NCI-H2029 (cell line): ENCODE results near the gene LIN9.
"Not testable (repeated sequence)": the region's sequence is repeated elsewhere in the genome, so short reads cannot be mapped to it uniquely, and the experiment has no call there.

Source experiments
- DNase-seq: peaks from one replicate; lab custom pipeline; 2025; lab: John Stamatoyannopoulos, UW

LIN9 gene

GRCh38 chr1:226274138-226274537 lies 34.8 kb downstream of the LIN9 start:
- no peak for DNase-seq

GRCh38 chr1:226272233-226272902 lies 36.6 kb downstream of the LIN9 start:
- DNase-seq = not testable (repeated sequence)

GRCh38 chr1:226268421-226269124 lies 40.4 kb downstream of the LIN9 start:
- no peak for DNase-seq

- no peak for DNase-seq
These were observed 47.1 kb downstream of the LIN9 start for GRCh38 chr1:226261818-226262217.

- DNase-seq = no peak
These were observed 53.6 kb downstream of the LIN9 start for GRCh38 chr1:226255380-226255779.

GRCh38 chr1:226253933-226254332 lies 55.0 kb downstream of the LIN9 start:
- no peak for DNase-seq

GRCh38 chr1:226252841-226253240 lies 56.1 kb downstream of the LIN9 start:
- DNase-seq = not testable (repeated sequence)

GRCh38 chr1:226250511-226250910 lies 58.5 kb downstream of the LIN9 start:
- no peak for DNase-seq

- no peak for DNase-seq
These were observed 60.2 kb downstream of the LIN9 start for GRCh38 chr1:226248796-226249195.

GRCh38 chr1:226248091-226248490 lies 60.9 kb downstream of the LIN9 start:
- DNase-seq = peak; percentile 9

- DNase-seq = no peak
These were observed 69.5 kb downstream of the LIN9 start for GRCh38 chr1:226239421-226239820.

- DNase-seq = no peak
These were observed 72.1 kb downstream of the LIN9 start for GRCh38 chr1:226236826-226237225.

- no peak for DNase-seq
These were observed 75.2 kb downstream of the LIN9 start for GRCh38 chr1:226233806-226234205.

- DNase-seq = no peak
These were observed 75.7 kb downstream of the LIN9 start for GRCh38 chr1:226233293-226233692.

- no peak for DNase-seq
These were observed 82.4 kb downstream of the LIN9 start for GRCh38 chr1:226226601-226227000.

GRCh38 chr1:226223786-226224244 lies 85.1 kb downstream of the LIN9 start:
- no peak for DNase-seq

- no peak for DNase-seq
These were observed 85.7 kb downstream of the LIN9 start, which contains the start of gene MIXL1 for GRCh38 chr1:226223157-226223785. Gene MIXL1 (plus strand): TSS chr1:226223664. CDS start chr1:226223682, 18 bp downstream.

GRCh38 chr1:226222686-226223085 lies 86.3 kb downstream of the LIN9 start:
- no peak for DNase-seq

- DNase-seq = no peak
These were observed 88.3 kb downstream of the LIN9 start for GRCh38 chr1:226220473-226221189.

- DNase-seq = no peak
These were observed 91.7 kb downstream of the LIN9 start for GRCh38 chr1:226217273-226217672.

GRCh38 chr1:226216056-226216455 lies 92.9 kb downstream of the LIN9 start:
- DNase-seq = no peak

- DNase-seq = no peak
These were observed 93.7 kb downstream of the LIN9 start for GRCh38 chr1:226215239-226215638.
